SK-N-MC (cell line): ENCODE results near the gene GTSF1L.

Source experiments
- EZH2 ChIP-seq: fragments of 200-600 bp; sonication (generic); IDR thresholded peaks from one replicate; pipeline ENCODE4 v1.6.1; 2017; ENCODE audit warnings: antibody characterized with exemption
- FOXP2 ChIP-seq: optimal IDR thresholded peaks from 2 replicates; pipeline ENCODE3; 2011; ENCODE audit warnings: mild to moderate bottlenecking, moderate library complexity; ENCODE audit not compliant: insufficient read depth; ENCODE audit errors: extremely low read length, control extremely low read depth
- POLR2AphosphoS5 ChIP-seq: IDR thresholded peaks from 2 replicates; pipeline ENCODE4 v1.6.1; 2012; ENCODE audit warnings: mild to moderate bottlenecking, low read depth, low read length, borderline replicate concordance

- TF ChIP-seq EZH2 (no peak), POLR2AphosphoS5 (no peak), FOXP2 (no peak)
Observed at GRCh38 chr20:43689165-43689564, 37.6 kb downstream of the GTSF1L start.
